EL (cell line): ENCODE results near the gene ZNF296.
A peak's percentile ranks its signal among the peaks of the same experiment; 100 is the strongest.

Experiments
- DNase-seq: peaks from one replicate; pipeline ENCODE4 v3.0.0-alpha.2; 2016

The ZNF296 gene

GRCh38 chr19:45079063-45079910, 3.0 kb upstream of the ZNF296 start, which contains the start of gene GEMIN7:
Gene GEMIN7, plus strand, starts transcription at chr19:45079260. Its CDS starts 10,855 bp downstream, at chr19:45090115.
- peak; percentile 74 for DNase-seq

- DNase-seq: no peak
Observed at GRCh38 chr19:45078390-45079062, 2.2 kb upstream of the ZNF296 start.

- DNase-seq: no peak
Observed at GRCh38 chr19:45076851-45077730, 813 bp upstream of the ZNF296 start.

GRCh38 chr19:45075301-45076028, 813 bp downstream of the ZNF296 start:
- peak; percentile 56 for DNase-seq

- no peak for DNase-seq
Observed at GRCh38 chr19:45074744-45075300, 1.5 kb downstream of the ZNF296 start.

- no peak for DNase-seq
Observed at GRCh38 chr19:45071969-45072790, 4.1 kb downstream of the ZNF296 start.

- DNase-seq: no peak
Observed at GRCh38 chr19:45071545-45071938, 4.7 kb downstream of the ZNF296 start.

GRCh38 chr19:45070861-45071544, 5.3 kb downstream of the ZNF296 start:
- DNase-seq: no peak

GRCh38 chr19:45070214-45070613, 6.1 kb downstream of the ZNF296 start:
- no peak for DNase-seq

- peak; percentile 22 for DNase-seq
Observed at GRCh38 chr19:45069056-45069455, 7.2 kb downstream of the ZNF296 start.

- no peak for DNase-seq
Observed at GRCh38 chr19:45068041-45068440, 8.2 kb downstream of the ZNF296 start.

- DNase-seq: no peak
Observed at GRCh38 chr19:45066921-45067661, 9.2 kb downstream of the ZNF296 start.

GRCh38 chr19:45063851-45064801, 12.2 kb downstream of the ZNF296 start:
- DNase-seq: no peak

- DNase-seq: no peak
Observed at GRCh38 chr19:45061965-45062364, 14.3 kb downstream of the ZNF296 start.

- DNase-seq: peak; percentile 76
Observed at GRCh38 chr19:45059258-45059965, 16.9 kb downstream of the ZNF296 start.

- no peak for DNase-seq
Observed at GRCh38 chr19:45058622-45059159, 17.6 kb downstream of the ZNF296 start.

- no peak for DNase-seq
Observed at GRCh38 chr19:45057444-45057843, 18.8 kb downstream of the ZNF296 start.

GRCh38 chr19:45056831-45057230, 19.4 kb downstream of the ZNF296 start:
- no peak for DNase-seq
